Stimulated activated CD8-positive, alpha-beta memory T cell treated with anti-CD3 and anti-CD28 coated beads, Interleukin-4, amount 100 ng/mL, for 4 hours (primary cell): ENCODE results near the gene METTL23.

Experiments used
- DNase-seq, 2 donors: peaks; one replicate each; pipeline ENCODE4 v3.0.0-alpha.2; 2020; ENCODE audit warnings: low read depth in 2 of 2, low spot score in 1 of 2

The METTL23 gene, protein sequence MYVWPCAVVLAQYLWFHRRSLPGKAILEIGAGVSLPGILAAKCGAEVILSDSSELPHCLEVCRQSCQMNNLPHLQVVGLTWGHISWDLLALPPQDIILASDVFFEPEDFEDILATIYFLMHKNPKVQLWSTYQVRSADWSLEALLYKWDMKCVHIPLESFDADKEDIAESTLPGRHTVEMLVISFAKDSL

DNA sequence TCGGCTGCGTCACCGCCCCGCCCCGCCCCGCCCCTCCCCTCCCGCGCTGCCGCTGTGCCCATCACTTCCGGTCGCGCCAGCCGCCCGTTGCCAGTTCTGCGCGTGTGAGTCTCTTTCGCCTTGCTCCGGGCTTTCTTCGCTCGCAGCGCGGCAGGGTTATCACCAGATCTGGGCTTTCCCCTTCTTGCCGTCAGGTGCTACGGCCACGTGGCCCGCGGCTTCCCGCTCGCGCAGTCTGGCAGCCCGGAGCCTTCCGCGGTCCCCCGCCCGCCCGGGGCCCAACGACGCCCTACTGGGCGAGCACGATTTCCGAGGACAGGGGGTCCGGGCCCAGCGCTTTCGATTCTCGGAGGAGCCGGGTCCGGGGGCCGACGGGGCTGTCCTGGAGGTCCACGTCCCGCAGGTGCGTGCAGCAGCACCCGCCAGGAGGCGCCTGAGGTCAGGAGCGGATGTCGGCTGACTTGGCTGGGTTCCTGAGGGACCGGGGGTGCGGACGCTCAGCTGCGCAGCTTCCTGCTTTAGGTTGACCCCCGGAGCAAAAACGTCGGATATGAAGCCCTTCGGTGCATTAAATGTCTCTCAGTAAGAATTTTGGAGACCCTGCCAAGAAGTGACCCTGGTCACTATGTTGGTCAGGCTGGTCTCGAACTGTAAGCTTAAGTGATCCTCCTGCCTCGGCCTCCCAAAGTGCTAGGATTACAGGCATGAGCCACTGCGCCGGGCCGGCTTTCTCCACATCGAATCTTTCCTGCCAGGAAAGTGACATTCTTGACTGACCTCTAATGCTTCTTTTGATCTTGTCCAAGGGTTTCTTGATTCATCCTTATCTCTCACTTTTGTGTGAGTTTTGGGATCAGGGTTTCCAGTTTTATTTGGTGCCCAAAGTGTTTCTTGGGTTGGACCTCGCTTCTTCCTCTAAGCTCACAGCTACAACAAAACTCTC is at the start of gene METTL23:
TSS of gene METTL23 (plus strand) at position 64 of the 943 bp plus-strand sequence. CDS start 2,872 bp downstream, outside the sequence.
- peak in 1 of 2 donors; percentile 54 for DNase-seq

DNA sequence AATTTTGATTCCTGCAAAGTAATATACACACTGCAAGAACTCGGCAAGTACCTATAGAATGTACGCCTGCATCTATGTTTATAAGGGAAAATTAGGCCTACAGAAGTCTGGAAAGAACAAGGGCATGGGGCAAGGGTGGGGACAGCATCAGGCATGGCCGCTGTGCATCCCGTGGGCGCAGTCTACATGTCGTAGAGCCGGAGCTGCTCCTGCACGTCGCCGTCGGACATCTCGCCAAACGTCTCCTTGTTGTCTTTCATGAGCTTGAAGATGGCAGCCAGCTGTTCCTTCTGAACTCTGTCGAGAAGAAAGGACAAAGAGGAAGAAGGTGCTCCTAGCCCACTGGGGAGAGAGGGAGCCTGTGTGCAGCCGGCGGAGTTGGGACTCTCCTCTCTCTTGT is 49.2 kb upstream of the METTL23 start:
- no peak for DNase-seq

DNA sequence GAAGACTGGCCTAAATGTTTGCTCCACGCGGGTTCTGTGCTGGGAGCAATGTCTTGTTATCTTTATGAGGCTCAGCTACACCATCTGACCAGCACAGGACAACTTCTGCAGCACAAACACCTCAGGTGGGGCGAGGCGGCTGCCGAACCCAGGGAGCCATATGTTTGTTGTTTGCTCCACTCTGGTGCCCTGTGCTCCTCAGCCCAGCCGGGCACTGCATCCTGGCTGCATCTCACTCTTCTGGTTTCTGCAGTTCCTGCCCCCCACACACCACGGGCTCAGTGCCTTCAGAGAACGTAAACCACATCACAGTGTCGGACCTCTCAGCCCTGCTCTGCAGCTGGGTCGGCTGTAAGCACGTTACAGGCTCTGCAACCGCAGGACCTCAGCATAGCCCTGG is 48.3 kb upstream of the METTL23 start:
- DNase-seq, result no peak

DNA sequence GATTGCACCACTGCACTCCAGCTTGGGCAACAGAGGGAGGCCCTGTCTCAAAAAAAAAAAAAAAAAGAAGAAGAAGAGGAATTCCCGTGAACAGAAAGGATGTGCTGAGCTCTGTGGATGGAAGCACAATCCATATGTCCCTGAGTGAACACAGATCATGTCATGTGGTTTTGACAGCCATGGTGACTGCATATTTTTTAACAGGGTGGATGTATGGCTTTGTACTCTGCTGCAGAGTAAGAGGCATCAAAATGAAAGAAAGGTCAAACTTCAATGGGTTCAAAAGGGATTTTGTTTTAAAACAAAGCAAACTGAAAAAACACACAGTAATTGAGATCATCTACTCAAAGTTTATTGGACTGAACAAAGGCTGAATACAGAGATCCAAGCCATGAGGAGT is 47.4 kb upstream of the METTL23 start:
- DNase-seq, result no peak

DNA sequence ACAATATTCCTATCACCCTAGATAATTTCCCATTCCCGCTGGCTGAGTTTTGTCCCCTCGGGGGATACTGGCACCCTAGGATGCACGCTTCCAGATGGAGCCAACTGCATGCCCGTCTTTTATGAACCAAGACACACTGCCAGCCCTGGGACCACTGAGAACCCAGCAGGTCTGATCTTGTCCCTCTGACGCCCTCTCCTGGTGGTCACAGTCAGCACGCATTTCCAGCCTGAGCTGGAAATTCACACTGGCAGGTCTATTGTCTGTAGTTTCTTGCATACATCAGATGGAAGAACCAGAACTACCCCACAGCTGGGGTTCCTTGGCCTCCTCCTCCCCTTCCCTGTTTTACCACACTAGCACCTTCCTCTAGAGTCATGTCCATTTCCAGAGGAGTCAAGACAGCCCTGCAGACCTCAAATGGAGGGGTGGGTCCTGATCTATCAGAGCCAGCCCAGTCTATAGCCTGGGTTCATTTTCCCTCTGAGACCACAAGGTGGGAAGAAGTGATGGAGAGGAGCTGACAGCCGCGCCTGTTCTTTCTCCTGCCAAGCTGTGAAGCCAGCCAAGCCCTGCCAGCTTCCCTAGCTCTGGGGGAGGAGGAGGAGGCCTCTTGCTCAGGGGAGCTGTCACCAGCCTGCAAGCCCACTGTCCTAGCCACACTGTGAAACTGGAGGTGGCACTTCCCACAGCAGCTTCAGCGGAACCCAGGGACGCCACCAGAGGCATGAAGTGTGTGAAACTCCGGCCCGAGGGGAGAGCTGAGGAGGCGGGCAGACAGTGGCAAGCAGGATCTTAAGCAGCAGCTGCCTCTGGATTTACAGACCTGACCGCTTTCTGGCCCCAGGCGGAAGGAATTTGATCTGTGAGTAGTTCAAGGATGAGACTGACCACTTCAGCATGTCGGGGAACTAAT is 45.2 kb upstream of the METTL23 start:
- peak; percentile 27 to 35 for DNase-seq

DNA sequence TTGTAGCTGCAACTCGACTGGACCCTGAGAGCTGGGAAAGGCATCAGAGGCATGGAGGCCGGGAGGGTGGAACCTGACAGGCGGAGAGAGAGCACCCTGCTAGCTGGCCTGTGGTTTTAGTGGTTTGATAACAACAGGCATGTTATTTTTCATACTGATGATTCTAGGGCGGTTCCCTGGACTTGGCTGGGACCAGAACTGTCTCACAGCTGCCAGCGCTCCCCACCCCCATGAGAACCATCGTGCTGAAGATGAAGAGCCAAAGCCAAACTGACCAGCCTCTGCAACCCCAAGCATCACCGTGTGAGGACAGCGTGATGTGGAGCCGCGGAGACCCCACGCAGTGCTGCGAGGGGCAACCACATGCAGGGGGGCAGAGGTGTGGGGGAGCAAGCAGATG is 44.3 kb upstream of the METTL23 start:
- no peak for DNase-seq

DNA sequence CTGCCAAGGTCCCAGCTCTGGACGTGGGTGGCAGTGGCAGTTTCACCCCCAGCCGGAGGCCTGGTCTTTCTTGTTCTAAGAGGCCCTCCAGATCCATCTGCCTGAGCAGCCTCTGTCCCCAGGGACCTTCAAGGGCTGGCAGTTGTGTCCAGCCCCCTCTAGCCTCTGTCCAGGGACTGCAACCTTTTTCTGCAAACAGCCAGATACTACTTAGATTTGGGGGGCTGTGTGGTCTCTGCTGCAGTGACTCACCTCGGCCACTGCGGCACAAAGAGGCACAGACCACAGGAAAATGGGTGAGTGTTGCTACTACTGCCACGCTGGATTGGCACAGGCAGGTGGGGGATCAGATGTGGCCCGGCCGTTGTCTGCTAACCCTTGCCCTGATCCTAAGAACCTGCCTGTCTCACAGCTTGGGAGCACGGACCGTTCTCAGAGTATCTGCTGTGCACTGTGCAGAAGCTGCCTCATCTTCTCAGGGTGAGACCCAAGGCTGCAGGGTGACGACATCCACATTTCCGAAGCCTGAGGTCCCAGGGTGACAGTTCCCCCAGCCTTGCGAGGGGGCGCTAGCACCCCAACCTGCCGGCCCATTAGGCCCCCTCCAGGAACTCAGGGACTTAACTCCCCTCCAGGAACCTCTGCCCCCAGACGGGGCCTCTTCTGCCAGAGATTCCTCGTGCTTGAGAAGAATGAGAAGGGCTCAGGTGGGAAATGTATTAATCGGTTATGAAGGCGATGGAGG is 43.5 kb upstream of the METTL23 start:
- no peak for DNase-seq

DNA sequence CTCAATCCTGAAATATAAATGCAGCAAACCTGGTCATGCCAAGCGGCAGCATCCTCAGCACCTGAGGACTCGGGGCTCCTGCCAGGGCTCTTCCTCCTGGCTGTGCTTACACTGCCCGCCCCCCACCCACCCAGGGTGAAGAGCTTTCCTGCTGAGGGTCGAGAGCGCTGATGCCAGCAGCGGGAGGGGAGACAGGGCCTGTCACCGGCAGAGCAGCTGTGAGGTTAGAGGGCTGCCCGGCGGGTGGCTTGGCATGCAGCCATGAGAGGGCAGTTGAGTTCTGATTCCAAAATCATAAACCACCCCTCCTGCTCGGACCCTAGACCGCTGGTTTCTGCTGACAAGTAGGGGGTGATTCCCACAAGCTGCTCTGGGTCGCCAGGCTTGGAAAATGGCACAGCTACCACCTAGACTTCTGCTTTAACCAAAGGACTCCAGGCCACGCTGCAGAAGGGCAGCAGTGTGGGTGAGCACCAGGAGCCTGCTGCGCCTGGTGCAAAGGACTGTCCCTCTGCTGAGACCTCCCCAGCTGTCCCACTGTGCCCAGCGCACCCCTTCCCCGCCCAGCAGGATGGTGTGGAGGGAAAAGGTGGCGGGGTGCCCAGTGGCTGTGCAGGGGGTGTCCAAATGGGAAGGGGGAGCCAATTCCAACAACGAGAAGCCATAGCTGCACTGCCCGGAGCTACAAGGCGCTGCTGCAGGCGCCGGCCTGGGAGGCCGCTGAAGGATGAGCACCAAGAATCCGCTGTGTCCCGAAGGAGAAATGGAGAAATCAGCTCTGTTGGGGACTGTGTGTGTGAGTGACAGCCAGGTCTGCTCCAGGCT is 42.5 kb upstream of the METTL23 start:
- no peak for DNase-seq

DNA sequence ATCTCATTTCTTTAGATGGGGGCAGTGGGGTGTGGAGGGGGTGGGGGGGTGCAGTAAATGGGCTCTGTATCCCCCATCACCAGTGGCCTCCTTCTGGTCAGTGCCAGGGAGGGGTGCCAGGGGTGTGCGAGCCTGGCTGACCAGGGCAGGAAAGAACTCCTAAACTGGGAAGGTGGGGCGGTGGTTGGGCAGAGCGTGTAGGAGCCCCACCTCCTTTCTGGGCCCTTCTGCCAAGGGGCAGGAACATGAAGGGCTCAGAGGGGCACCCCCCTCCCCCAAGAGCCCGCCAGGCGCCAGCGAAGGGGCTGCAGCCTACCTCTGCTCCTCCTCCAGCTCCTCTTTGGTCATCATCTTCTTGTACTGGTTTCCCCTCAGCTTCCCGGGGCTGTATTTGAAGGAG is 41.9 kb upstream of the METTL23 start:
- DNase-seq, result no peak

DNA sequence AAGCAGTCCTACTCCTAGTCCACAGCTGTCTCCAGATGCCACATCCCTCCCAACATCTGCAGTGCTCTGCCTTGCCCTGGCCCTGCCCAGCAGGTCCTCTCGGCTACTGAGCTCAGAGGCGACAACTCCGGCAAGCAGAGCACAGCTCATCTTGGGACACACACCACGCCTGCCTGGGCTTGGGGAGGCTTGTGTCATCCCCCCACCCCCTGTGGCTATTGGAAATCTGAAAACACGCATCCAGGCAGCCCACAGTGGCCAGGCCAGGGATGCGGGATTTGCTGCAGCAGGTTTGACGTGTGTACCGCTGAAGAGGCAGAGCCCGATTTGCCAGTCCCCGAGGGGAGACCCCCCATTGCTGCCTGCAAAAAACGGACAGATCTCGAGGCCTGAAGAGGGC is 41.3 kb upstream of the METTL23 start:
- DNase-seq, result no peak

DNA sequence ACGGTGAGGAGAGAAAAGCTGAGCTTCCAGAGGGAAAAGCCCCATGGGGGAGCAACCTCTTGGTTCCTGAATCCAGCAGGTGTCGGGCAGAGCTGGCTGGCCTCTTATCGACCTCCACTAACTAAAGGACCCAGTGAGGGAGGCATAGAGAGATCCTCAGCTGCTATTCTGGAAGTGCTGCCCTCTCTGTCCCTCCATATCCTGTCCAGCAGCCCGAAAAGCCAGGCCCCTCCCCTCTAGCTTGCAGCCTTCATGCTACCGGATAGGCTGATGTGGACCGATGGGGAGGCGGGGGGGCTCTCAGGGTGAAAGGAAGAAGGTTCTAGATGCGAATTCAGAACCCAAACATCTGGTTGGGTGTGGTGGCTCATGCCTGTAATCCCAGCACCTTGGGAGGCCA is 40.8 kb upstream of the METTL23 start:
- no peak for DNase-seq

DNA sequence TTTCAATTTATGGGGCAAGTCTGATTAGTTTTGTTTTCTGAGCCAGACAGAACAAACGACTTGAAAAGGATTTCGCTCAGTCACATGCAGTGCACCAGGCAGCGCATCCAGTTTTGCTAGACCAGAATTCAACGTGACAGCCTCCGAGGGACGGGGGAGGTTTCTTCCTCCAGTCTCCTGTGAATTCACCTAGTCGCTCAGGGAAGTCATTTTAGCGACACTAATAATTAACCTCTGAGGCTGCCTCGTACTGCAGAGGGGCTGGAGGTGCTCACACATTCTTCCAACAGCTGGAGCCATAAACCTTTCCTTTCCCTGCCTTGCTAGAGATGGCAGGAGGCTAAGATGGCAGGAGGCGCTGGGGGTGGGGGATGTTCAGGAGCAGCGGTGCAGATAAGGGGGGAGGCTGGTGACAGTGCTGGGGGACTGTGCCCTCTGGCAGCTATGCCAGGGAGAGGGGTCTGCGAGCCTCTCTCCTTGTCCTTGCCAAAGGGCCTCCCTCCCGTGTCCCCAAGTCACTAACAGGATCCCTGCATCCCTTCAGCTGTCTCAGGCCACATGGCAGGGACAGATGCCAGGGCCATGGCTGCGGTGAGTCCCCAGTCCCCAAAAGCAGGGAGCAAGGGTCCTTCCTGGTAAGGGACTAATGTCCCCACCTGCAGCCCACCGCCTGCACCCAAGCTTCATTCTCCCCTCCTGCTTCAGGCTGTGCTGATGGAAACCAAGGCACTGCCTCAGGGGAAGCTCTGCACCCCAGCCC is 39.9 kb upstream of the METTL23 start:
- DNase-seq, result no peak

DNA sequence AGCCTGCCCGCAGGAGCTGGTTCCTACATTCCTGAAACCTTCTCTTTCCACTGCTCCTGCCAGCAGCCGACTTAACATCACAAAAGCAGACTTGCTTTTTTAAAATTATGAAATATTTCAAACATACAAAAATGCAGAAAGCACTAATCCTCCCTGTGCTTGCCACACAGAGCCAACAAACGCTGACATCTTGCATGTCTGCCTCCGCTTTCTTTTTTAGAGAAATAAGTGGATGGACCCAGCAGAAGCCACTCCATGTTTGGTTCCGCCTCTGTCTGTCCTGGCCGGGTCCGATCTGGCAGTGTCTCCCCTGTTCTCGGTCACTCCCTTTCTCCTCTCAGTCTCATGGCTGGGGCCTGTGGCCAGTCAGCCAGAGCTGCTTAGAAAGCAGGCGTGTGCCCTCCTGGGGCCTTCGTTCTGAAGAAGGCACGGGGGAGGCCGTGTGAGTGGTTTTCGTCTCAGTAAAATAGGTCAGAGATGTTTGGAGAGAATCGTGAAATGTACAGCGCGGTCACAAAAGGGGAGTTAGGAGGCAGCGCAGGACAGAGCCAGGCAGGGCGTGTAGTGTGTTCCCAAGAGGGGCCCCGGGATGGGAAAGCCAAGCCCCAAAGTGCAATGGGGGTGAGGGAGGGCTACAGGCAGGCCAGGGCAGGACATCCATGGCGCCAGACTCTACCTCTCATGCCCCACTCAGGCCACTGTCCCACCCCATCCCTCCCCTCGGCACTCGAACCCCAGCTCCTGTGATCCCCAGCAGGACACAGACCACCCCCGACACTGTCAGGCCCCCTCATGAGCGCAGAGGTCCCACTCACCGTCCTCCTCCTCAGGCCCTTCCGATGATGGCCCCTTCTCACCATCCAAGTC is 39.1 kb upstream of the METTL23 start:
- no peak for DNase-seq

DNA sequence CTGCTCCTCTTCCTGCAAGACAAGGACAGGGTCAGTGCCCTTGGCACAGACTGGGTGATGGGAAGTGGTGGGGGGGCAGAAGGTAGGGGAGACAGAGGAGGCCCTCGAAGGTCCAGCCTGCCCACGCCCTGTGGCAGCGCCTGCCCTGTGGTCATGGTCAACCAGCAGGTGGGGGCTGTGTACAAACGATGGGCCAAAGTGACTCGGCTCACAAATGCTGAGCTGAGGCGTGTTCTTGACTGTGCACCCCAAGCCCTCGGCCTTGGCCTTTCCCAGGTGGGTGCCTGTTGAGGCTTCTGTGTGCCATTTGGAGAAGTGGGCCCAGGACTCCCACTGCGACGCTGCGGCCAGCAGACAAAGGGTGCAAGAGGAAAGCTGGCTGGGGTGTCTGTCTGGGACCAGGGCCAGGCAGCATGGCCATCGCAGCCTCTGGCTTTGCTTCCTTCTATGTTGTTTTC is 38.4 kb upstream of the METTL23 start:
- no peak for DNase-seq

DNA sequence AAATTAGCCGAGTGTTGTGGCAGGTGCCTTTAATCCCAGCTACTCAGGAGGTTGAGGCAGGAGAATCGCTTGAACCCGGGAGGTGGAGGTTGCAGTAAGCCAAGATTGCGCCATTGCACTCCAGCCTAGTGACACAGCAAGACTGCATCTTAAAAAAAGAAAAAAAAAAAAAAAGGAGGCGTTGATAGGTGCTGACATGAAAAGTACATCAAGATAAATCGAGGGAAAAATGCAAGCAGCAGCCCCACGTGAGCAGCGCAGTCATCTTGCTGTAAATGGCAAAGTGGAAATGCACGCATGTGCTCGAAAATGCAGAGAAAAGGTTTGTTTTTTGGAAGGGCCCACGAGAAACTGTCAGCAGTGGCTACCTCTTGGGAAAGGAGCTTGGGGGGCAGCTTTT is 36.8 kb upstream of the METTL23 start:
- DNase-seq, result no peak

DNA sequence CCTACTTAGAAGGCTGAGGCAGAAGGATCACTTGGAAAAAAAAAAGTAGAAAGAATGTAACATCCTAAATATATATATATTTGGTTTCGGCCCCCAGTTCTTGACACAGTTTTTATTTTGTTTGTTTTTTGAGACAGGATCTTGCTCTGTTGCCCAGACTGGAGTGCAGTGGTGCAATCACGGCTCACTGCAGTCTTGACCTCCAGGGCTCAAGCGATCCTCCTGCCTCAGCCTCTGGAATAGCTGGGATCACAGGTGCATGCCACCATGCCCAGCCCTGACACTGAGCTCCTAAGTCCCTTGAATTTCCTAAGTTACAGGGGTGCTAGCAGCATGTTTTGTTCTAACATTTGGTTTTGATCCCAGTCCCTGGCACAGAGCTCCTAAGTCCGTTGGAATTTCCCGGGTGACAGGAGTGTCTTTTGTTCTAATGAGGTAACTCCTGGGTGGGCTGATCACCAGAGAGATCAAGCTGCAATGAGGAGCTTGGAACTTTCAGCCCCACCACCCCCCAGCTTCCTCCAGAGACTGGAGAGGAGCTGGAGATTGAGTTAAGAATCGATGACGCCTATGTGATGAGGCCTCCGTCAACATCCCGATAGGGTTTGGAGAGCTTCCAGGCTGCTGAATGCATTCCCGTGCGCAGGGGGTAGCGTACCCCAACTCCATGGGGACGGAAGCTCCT is 35.9 kb upstream of the METTL23 start:
- no peak for DNase-seq

DNA sequence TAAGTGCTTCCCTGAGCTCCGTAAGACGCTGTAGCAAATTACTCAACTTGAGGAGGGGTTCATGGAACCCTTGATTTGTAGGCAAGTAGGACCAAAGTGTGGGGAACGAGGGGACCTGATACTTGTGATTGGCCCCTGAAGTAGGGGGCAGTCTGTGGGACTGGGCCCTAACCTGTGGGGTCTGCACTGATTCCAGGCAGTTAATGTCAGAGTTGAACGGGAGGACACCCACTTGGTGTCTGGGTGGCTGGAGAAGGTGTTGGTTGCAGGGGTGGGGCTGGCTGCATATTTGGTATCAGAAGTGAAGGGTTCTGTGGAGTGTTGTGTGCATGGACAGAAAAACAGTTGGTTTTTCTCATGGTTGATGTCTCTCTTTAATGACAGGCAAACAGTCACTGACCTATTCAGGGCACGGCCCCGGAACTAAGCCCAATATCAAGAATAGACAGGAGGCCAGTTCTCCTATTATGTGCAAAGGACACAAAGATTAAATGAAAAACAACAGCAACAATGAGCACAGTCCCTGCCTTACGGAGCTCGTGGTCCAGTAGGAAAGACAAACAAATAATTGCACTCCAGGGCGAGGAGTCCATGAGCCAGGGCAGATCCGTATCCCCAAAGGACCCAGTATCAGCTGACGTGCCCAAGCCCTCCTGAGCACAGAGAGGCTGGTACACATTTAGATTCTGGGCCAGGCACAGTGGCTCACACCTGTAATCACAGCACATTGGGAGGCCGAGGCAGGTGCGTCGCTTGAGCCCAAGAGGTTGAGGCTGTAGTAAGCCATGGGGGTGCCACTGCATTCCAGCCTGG is 35.1 kb upstream of the METTL23 start:
- no peak for DNase-seq
